Raji (cell line): ENCODE data around the gene TMOD2.

Source experiments
- POLR2A ChIP-seq: IDR thresholded peaks from 2 replicates; pipeline ENCODE4 v1.6.1; 2011; ENCODE audit warnings: low read depth, low read length, control low read depth; ENCODE audit not compliant: insufficient read depth

TMOD2 gene

GRCh38 chr15:51752888-51753287 is 1.5 kb downstream of the TMOD2 start:
- TF ChIP-seq POLR2A, result no peak

DNA sequence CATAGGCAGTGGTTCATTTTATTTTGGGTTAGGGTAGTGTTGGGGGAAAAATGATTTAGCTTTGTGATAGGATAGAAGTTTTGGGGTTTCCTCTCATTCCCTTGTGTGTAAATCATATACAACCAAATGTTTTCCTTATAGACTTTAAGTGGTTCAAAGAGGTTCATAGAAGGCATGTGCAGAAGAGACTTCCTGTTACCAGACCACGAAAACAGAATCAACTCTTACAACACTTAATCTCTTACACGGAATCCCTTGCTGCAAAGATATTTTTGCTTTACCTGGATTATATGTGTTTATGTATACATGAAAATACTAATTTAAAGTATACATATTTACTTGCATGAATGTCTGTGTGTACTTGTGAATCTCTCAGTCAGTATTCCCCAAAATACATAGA is 2.9 kb downstream of the TMOD2 start:
- TF ChIP-seq POLR2A, result no peak

DNA sequence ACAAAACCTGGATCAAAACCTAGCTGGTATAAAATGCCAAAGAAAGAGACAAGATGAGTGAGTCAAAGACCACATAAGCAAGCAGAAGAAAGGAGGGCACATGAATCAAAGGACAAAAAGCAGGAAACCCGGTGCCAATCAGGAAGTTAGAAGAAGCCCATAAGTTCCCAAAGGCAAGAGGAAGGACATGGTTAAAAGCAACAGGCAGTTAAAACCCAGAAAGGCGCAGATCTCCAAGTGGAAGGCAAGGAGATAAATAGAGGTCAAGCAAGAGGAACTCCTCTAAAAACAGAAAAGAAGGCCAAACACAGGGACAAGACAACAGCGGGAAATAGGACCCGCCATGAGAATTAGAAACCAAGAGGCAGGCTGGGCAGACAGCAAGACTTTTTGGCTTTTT is 4.4 kb downstream of the TMOD2 start:
- no peak for TF ChIP-seq POLR2A

DNA sequence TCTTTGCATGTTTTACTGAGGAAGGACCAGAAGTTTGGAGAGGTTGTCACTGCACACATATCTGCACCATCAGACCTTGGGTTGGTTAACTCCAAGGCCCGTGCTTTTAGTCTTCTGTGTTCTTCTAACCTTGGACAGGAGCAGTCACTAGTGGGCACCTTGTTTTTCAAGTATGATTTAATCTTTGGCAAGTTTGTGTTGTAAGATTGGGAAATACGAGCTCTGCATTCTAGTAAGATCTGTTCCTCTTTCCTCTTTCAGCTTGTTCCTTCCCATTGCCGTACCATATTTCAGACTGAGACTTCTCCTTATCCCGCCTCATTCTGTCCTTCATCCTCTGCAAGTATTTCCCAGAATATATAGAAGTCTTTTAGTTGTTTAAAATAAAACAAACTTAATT is 5.1 kb downstream of the TMOD2 start:
- no peak for TF ChIP-seq POLR2A

DNA sequence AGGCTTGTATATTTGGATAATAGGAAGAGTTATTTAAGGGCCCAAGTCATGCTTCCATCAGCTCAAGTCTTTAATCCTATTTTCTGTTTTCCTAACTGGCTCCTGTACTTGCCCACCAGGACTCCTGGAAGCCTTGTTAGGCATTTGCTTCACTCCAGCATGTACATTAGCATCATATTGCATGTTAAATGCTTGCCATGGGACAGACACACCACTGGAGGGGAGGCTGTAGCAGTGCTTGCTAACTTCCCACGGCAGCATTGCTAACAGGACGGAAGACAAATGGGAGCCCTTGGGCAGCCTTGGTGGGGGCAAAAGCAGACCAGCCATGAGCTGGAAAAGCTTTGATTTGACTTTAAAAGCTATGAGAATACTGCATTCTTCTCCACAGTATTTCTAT is 6.1 kb downstream of the TMOD2 start:
- TF ChIP-seq POLR2A, result no peak

DNA sequence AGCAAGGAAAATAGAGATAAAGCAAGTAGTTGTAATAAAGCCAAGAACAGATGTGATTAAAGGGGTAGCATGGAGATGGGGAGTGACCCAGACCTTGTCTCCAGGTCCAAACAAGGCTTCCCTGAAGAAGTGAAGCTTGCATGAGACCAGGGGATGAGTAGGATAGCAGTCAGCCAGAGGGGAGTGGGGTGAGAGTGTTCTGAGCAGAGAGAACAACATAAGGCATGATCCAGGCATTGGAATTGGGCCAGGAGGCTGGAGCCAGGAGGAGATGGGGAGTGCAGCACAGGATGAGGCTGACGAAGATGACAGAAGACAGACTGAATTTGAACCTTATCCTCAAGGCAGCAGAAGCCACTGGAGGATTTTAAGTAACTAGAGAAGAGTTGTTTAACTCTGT is 7.2 kb downstream of the TMOD2 start:
- no peak for TF ChIP-seq POLR2A

DNA sequence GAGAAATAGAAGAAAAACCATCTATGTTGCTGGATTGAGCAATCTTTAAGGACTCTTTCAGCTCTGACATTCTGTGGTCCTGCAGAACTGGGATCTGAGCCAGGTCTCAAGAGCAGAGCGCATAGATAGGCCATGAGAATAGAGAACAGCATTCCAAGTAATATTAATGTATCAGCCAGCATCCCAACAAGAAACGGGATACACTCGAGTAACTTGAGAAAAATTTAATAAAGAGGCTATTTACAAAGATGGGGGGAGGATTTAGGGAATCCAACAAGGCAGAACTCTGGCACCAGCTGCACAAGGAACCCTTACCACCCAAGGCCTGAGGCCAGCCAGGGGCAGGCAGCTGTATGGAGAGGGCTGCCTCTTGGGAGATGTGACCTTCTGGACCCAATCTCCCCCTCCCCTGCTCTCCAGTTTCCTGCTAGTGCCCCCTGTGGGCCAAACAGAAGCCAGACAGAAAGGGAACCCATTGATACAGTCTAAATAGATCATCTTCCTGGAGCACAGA is 8.2 kb downstream of the TMOD2 start:
- no peak for TF ChIP-seq POLR2A

GRCh38 chr15:51760805-51761204 is 9.4 kb downstream of the TMOD2 start:
- TF ChIP-seq POLR2A, result no peak

DNA sequence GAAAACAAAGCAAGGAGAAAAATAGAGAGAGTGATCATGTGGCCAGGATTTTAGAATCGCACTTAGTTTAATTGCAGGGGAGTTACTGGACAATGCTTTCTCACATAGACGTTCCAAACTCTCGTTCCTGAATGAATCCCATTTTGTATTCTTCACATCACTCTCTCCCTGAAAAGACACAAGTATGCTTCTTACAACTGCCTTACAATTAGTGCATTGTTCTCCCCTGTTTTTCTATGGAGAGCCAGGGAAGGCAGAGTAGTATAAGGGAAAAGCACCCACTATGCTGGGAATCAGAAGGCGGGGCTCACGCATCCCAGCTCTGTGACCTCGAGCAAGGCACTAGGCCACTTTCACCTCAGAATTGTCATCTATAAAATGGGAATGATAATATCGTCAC is 14.4 kb downstream of the TMOD2 start:
- TF ChIP-seq POLR2A, result no peak

GRCh38 chr15:51766341-51766740 is 14.9 kb downstream of the TMOD2 start:
- TF ChIP-seq POLR2A, result no peak

DNA sequence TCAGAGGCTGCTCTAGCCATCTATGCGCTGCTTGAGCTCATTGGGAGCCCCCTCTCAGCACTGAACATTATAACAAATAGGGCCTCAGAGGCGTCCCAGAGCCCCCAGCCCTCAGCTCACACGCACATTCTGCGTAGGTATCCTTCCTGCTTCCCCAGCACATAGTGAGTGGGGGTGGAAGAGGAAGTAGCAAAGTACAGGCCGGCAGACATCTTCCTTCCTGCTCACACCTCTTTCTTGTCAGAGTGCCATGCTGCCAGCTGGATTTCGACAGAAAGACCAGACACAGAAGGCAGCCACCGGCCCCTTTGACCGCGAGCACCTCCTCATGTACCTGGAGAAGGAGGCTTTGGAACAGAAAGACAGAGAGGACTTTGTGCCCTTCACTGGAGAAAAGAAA is 16.6 kb downstream of the TMOD2 start:
- TF ChIP-seq POLR2A, result no peak

GRCh38 chr15:51770902-51771301 is 19.5 kb downstream of the TMOD2 start:
- TF ChIP-seq POLR2A, result no peak

DNA sequence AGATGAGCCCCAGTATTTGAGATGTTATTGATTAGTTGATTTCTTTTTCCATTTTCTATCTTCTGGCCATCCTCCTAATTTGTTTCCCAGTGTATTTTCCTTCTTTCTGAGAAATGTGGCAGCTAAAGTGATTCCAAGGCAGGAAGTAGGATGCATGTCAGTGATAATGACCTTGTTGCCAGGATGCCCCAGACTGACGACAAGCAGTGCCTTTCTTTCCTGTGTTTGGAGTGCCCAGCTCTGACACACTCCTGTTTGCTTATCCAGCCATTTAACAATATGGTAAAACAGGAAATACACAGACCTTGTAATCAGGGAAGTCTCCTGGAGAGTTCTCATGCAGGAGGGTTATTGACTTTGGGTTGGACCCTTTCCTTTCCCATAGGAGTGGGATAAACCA is 20.4 kb downstream of the TMOD2 start:
- TF ChIP-seq POLR2A, result no peak

DNA sequence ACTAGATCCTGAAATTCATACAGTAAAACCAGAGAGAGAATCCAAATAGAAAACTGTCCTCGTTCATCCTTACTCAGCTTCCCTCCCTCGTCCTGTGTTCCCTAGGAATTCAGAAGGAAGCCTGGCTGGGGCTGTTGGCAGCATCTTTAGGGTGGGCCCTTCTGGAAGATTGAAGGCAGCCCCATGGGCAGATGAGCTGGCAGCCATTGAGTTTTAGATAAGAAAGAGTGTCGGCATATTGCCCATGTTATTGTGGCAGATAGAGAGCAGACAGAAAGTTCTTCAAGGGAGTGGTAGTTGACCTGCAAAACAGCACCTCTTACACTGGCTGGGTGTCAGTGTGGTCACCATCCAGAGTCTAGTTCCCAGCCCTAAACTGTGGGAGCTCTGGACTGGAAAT is 23.5 kb downstream of the TMOD2 start:
- no peak for TF ChIP-seq POLR2A

DNA sequence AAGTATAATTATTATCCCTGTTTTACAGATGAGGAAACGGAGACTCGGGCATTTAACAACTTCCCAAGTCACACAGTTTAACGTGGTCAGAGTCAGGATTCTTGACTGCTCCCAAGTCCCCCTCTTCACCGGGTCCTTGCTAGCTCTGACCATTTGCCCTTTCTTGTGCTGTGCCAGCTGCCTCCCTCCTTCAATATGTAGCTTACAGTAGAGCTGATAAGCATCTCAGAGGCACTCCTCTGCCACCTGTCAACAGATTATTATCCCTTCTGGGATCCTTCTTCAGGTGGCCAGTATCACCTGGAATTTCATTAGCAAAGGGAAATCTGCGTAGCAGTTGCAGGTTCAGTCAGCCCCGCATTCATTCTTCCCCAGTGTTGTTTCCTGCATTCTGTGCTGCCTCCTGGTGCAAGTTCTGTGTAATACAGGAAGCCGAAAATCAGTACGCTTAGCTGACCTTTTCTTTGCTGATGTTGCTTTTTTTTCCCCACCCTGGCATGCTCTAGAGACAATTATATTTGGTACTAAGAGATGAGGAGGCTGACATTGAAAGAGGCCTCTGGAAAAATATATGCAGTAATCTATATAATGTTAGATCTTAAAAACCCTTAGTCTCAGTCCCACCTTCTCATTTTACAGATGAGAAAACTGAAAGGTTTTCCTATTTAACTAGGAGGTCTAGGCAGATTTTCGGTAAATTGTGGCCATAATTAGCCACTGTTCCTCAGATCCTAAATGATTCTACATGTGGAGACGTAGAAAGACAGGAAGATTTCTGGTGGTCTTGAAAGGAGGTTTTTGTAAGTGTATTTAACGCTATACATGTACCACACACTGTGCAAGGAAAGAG is 24.8 kb downstream of the TMOD2 start:
- TF ChIP-seq POLR2A, result no peak

GRCh38 chr15:51776952-51777569 is 25.7 kb downstream of the TMOD2 start:
- no peak for TF ChIP-seq POLR2A
